Measurements from ENCODE around the gene SNAPC2.
"Not testable (repeated sequence)": the region's sequence is repeated elsewhere in the genome, so short reads cannot be mapped to it uniquely, and the experiment has no call there.

SNAPC2 gene

GRCh38 chr19:7908742-7909461 lies 11.2 kb upstream of the SNAPC2 start:
- no peak for DNase-seq (ENCODE audit: low spot score)

- no peak for DNase-seq (ENCODE audit: low spot score)
Observed at GRCh38 chr19:7909471-7910067, 10.6 kb upstream of the SNAPC2 start.

GRCh38 chr19:7910321-7911161 lies 9.6 kb upstream of the SNAPC2 start:
- DNase-seq (ENCODE audit: low spot score), result no peak

GRCh38 chr19:7911508-7912143 lies 8.5 kb upstream of the SNAPC2 start:
- DNase-seq (ENCODE audit: low spot score), result no peak

GRCh38 chr19:7912144-7912696 lies 7.9 kb upstream of the SNAPC2 start:
- no peak for DNase-seq (ENCODE audit: low spot score)

- no peak for DNase-seq (ENCODE audit: low spot score)
Observed at GRCh38 chr19:7912697-7913564, 7.2 kb upstream of the SNAPC2 start.

GRCh38 chr19:7913652-7914051 lies 6.5 kb upstream of the SNAPC2 start:
- DNase-seq (ENCODE audit: low spot score), result no peak

- DNase-seq (ENCODE audit: low spot score), result no peak
Observed at GRCh38 chr19:7914099-7914498, 6.0 kb upstream of the SNAPC2 start.

GRCh38 chr19:7914598-7915045 lies 5.5 kb upstream of the SNAPC2 start, which contains the start of gene TGFBR3L:
Gene TGFBR3L, plus strand, starts transcription at chr19:7914830.
- DNase-seq (ENCODE audit: low spot score), result peak; percentile 1

GRCh38 chr19:7915250-7916102 lies 4.7 kb upstream of the SNAPC2 start:
- DNase-seq (ENCODE audit: low spot score), result peak; percentile 1

GRCh38 chr19:7916103-7916954 lies 3.8 kb upstream of the SNAPC2 start:
- no peak for DNase-seq (ENCODE audit: low spot score)

- DNase-seq (ENCODE audit: low spot score), result no peak
Observed at GRCh38 chr19:7916955-7917266, 3.2 kb upstream of the SNAPC2 start.

- no peak for DNase-seq (ENCODE audit: low spot score)
Observed at GRCh38 chr19:7917267-7918061, 2.7 kb upstream of the SNAPC2 start.

- not testable (repeated sequence) for DNase-seq (ENCODE audit: low spot score)
Observed at GRCh38 chr19:7918062-7918614, 2.0 kb upstream of the SNAPC2 start.

GRCh38 chr19:7918615-7919421 lies 1.3 kb upstream of the SNAPC2 start:
- no peak for DNase-seq (ENCODE audit: low spot score)

- DNase-seq (ENCODE audit: low spot score), result peak; percentile 99
Observed at GRCh38 chr19:7920519-7921301, 572 bp downstream of the SNAPC2 start.
